ENCODE results near the gene ABCC1.

GRCh38 chr16:16030449-16030848, 81.0 kb downstream of the ABCC1 start:
- TF ChIP-seq CTCF (IDR thresholded peaks at IDR 0.05) (no peak), POLR2A (IDR thresholded peaks at IDR 0.05) (no peak)

Data from adrenal gland (tissue), 5 donors.